ENCODE data around the gene PLCD1.
A peak's percentile ranks its signal among the peaks of the same experiment; 100 is the strongest.
"Not testable (repeated sequence)": the region's sequence is repeated elsewhere in the genome, so short reads cannot be mapped to it uniquely, and the experiment has no call there.

The PLCD1 gene

GRCh38 chr3:37984051-37984450 lies 45.4 kb downstream of the PLCD1 start:
- no peak for DNase-seq

GRCh38 chr3:37982331-37982730 lies 47.1 kb downstream of the PLCD1 start:
- DNase-seq, result no peak

GRCh38 chr3:37981348-37981664 lies 48.1 kb downstream of the PLCD1 start:
- no peak for DNase-seq

GRCh38 chr3:37980462-37981347 lies 48.7 kb downstream of the PLCD1 start:
- DNase-seq, result no peak

GRCh38 chr3:37979541-37980461 lies 49.6 kb downstream of the PLCD1 start:
- DNase-seq, result no peak

- DNase-seq, result peak; percentile 9
Measured at GRCh38 chr3:37974121-37975083, 55.0 kb downstream of the PLCD1 start.

GRCh38 chr3:37973246-37974054 lies 56.0 kb downstream of the PLCD1 start:
- no peak for DNase-seq

GRCh38 chr3:37972056-37972455 lies 57.4 kb downstream of the PLCD1 start:
- not testable (repeated sequence) for DNase-seq

- no peak for DNase-seq
Measured at GRCh38 chr3:37971467-37971866, 58.0 kb downstream of the PLCD1 start.

GRCh38 chr3:37970802-37971201 lies 58.6 kb downstream of the PLCD1 start:
- DNase-seq, result no peak

- DNase-seq, result no peak
Measured at GRCh38 chr3:37969596-37970100, 59.8 kb downstream of the PLCD1 start.

GRCh38 chr3:37968813-37969595 lies 60.4 kb downstream of the PLCD1 start:
- DNase-seq, result no peak

GRCh38 chr3:37968199-37968598 lies 61.2 kb downstream of the PLCD1 start:
- no peak for DNase-seq

GRCh38 chr3:37967260-37967881 lies 62.1 kb downstream of the PLCD1 start:
- peak; percentile 11 for DNase-seq

GRCh38 chr3:37964716-37965115 lies 64.7 kb downstream of the PLCD1 start:
- no peak for DNase-seq

- DNase-seq, result no peak
Measured at GRCh38 chr3:37964146-37964545, 65.3 kb downstream of the PLCD1 start.

- DNase-seq, result no peak
Measured at GRCh38 chr3:37963635-37964034, 65.8 kb downstream of the PLCD1 start.

- DNase-seq, result no peak
Measured at GRCh38 chr3:37963016-37963415, 66.4 kb downstream of the PLCD1 start.

- no peak for DNase-seq
Measured at GRCh38 chr3:37961622-37962431, 67.6 kb downstream of the PLCD1 start.

Measured in NCI-H1105 treated with DMSO at 0.1 percent for 48 hours (cell line).